KMS-11 (cell line): ENCODE results near the gene EEPD1.

Source experiments
- H2AFZ ChIP-seq: fragments of 200-600 bp; sonication (generic); 2 replicates; pipeline ENCODE4 v1.6.1; 2016; ENCODE audit warnings: antibody characterized with exemption, mixed run types, low read depth
- H3K27ac ChIP-seq: fragments of 200-600 bp; sonication (generic); 2 replicates; pipeline ENCODE4 v1.6.1; 2016; ENCODE audit warnings: mild to moderate bottlenecking, mixed run types
- H3K27me3 ChIP-seq: fragments of 200-600 bp; sonication (generic); 2 replicates; pipeline ENCODE4 v1.6.1; 2017; ENCODE audit warnings: mild to moderate bottlenecking, low read depth, mixed run types, moderate library complexity; ENCODE audit not compliant: insufficient read depth
- H3K36me3 ChIP-seq: fragments of 200-600 bp; sonication (generic); 2 replicates; pipeline ENCODE4 v1.6.1; 2017; ENCODE audit warnings: mild to moderate bottlenecking, mixed run types; ENCODE audit not compliant: insufficient read depth
- H3K4me1 ChIP-seq: fragments of 200-600 bp; sonication (generic); 2 replicates; pipeline ENCODE4 v1.6.1; 2016; ENCODE audit warnings: mild to moderate bottlenecking, low read depth, mixed run types; ENCODE audit not compliant: poor library complexity, severe bottlenecking
- H3K4me2 ChIP-seq: fragments of 200-600 bp; sonication (generic); 2 replicates; pipeline ENCODE4 v1.7.0; 2016; ENCODE audit warnings: mild to moderate bottlenecking, mixed run types
- H3K4me3 ChIP-seq: fragments of 200-600 bp; sonication (generic); IDR thresholded peaks from 2 replicates; pipeline ENCODE4 v1.6.1; 2017; ENCODE audit warnings: low read depth, low read length, mixed read lengths; ENCODE audit not compliant: insufficient read depth
- H3K79me2 ChIP-seq: fragments of 200-600 bp; sonication (generic); 2 replicates; pipeline ENCODE4 v1.6.1; 2016; ENCODE audit warnings: low read depth, mixed run types; ENCODE audit not compliant: insufficient read depth
- H3K9ac ChIP-seq: fragments of 200-600 bp; sonication (generic); 2 replicates; pipeline ENCODE4 v1.6.1; 2016; ENCODE audit warnings: mild to moderate bottlenecking, mixed run types
- H4K20me1 ChIP-seq: fragments of 200-600 bp; sonication (generic); 2 replicates; pipeline ENCODE4 v1.6.1; 2016; ENCODE audit warnings: mild to moderate bottlenecking, mixed run types; ENCODE audit not compliant: insufficient read depth
- TF ChIP-seq, protein P1 (sequence below): fragments of 200-600 bp; sonication (generic); conservative IDR thresholded peaks from 2 replicates; pipeline ENCODE4 v1.6.1; 2017; ENCODE audit warnings: low read depth, mild to moderate bottlenecking, antibody characterized with exemption, low read length, moderate library complexity, mixed read lengths

EEPD1 gene

DNA sequence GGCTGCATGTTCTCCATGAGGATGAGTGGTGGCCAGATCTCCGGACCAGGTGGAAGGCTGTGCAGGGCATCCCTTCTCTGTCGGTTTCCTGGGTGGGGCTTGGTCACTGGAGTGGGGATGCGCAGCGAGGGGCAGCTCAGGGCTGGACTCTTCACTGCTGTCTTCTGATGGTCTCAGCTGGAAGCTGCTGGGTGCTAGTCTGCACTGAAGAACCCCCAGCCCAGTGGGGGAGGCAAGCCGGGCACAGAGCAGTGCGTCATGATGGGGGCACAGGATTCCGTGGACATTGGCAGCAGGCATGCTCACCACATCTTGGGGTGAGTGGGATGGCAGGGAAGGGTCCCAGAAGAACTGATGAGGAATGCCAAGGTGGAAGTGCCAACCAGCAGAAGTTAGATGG lies 39.8 kb downstream of the EEPD1 start:
- Histone ChIP-seq H3K4me2 (no peak overlapping the region), H3K36me3 (no peaks in the 10 kb centered on the region), H2AFZ (no peak overlapping the region), H4K20me1 (no peaks in the 10 kb centered on the region), H3K9ac (no peak overlapping the region), H3K4me3 (no peak overlapping the region), H3K4me1 (no peaks in the 10 kb centered on the region), H3K27me3 (no peaks in the 10 kb centered on the region), H3K27ac (no peak overlapping the region), H3K79me2 (no peaks in the 10 kb centered on the region)
- TF ChIP-seq, protein P1, sequence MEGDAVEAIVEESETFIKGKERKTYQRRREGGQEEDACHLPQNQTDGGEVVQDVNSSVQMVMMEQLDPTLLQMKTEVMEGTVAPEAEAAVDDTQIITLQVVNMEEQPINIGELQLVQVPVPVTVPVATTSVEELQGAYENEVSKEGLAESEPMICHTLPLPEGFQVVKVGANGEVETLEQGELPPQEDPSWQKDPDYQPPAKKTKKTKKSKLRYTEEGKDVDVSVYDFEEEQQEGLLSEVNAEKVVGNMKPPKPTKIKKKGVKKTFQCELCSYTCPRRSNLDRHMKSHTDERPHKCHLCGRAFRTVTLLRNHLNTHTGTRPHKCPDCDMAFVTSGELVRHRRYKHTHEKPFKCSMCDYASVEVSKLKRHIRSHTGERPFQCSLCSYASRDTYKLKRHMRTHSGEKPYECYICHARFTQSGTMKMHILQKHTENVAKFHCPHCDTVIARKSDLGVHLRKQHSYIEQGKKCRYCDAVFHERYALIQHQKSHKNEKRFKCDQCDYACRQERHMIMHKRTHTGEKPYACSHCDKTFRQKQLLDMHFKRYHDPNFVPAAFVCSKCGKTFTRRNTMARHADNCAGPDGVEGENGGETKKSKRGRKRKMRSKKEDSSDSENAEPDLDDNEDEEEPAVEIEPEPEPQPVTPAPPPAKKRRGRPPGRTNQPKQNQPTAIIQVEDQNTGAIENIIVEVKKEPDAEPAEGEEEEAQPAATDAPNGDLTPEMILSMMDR, result no peak

DNA sequence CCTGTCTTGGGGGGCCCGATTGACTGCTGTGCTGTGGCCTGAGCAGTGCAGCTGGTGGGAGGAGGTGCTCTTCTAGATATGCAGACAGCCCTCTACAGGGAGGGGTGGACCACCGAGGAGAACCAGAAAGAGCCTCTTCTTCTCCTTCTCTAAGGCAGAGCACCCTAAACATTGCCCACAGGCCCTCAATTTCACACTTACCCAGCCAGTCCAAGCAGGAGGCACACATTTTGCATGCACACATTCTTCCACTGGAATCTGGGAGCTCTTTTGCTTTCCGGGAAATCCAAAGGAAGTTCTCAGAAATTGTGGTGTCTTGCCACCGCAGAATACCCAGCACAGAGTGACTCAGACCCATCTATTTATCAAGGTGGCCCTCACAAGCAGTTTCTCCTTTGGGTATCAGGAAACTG lies 45.8 kb downstream of the EEPD1 start:
- no peaks in the 10 kb centered on the region for H3K79me2 ChIP-seq
- H3K4me1 ChIP-seq, result no peaks in the 10 kb centered on the region
- no peak overlapping the region for H3K9ac ChIP-seq
- no peaks in the 10 kb centered on the region for H3K27me3 ChIP-seq
- no peak overlapping the region for H2AFZ ChIP-seq
- TF ChIP-seq, protein P1, result no peak
- no peak overlapping the region for H3K4me2 ChIP-seq
- H4K20me1 ChIP-seq, result no peaks in the 10 kb centered on the region
- H3K27ac ChIP-seq, result no peak overlapping the region
- no peak overlapping the region for H3K4me3 ChIP-seq
- H3K36me3 ChIP-seq, result no peaks in the 10 kb centered on the region

DNA sequence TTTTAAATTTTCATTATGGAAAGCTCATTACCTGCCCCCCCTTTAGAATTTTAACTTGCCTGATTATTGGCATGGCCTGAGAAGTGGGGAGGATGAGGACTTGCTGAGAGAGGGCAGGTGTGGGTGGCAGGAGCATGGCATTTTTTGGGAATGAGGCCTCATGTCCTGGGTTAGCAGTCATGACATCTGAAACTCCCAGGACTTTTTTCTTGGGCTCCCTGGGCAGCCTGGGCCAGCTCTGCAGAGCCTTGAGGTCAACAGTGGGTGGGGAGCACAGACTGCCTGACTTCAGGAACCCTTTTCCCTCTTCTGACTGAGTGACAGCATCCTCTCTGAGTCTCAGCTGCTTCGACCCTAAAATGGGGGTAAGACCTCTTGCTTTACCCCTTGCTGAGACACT lies 46.3 kb downstream of the EEPD1 start:
- TF ChIP-seq, protein P1, result no peak
- no peak overlapping the region for H3K9ac ChIP-seq
- no peaks in the 10 kb centered on the region for H3K79me2 ChIP-seq
- H3K4me1 ChIP-seq, result no peaks in the 10 kb centered on the region
- no peak overlapping the region for H2AFZ ChIP-seq
- no peak overlapping the region for H3K4me2 ChIP-seq
- H3K27me3 ChIP-seq, result no peaks in the 10 kb centered on the region
- H3K27ac ChIP-seq, result no peak overlapping the region
- H3K36me3 ChIP-seq, result no peaks in the 10 kb centered on the region
- no peak overlapping the region for H3K4me3 ChIP-seq
- no peaks in the 10 kb centered on the region for H4K20me1 ChIP-seq

DNA sequence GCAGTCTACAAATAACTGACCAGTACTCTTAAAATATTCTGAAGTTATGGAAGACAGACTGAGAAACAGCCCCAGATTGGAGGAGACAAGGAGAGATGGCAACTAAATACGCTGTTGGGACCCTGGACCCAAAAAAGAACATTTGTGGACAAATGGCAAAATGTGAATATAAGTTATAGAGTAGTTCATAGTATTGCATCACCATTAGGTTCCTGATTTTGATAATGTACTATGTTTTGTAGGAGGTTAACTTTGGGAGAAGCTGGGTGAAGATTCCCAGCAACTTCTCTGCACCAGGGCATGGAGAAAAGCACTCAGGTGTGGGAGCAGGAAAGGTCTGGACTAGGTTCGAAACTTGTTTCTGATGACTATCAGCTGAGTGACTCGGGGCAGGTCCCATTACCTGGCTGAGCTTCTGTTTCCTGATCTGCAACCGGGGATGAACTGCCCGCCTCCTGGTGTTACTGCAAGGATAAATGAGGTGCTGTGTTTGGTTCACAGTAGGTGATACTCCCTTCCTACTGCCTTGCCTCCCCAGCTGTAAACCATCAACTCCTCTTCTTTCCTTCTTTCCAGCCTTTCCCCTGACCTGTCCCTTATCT lies 48.2 kb downstream of the EEPD1 start:
- H3K36me3 ChIP-seq, result no peaks in the 10 kb centered on the region

More for the DNA sequence above, 48.2 kb downstream of the EEPD1 start:
- H3K4me1 ChIP-seq, result no peaks in the 10 kb centered on the region
- H3K79me2 ChIP-seq, result no peaks in the 10 kb centered on the region
- H3K9ac ChIP-seq, result no peak overlapping the region
- H3K4me3 ChIP-seq, result no peak overlapping the region
- H2AFZ ChIP-seq, result no peak overlapping the region
- H4K20me1 ChIP-seq, result no peaks in the 10 kb centered on the region
- H3K27ac ChIP-seq, result no peak overlapping the region
- no peak overlapping the region for H3K4me2 ChIP-seq
- TF ChIP-seq, protein P1, result no peak
- H3K27me3 ChIP-seq, result no peaks in the 10 kb centered on the region
